OCI-LY1 (cell line): ENCODE data around the gene DDR1.

Experiments
- H2AFZ ChIP-seq: fragments of 200-600 bp; sonication (generic), shearing (Covaris generic); 2 replicates; pipeline ENCODE4 v1.6.0; 2014; ENCODE audit warnings: antibody characterized with exemption, mild to moderate bottlenecking, low read length
- H3F3A ChIP-seq: fragments of 200-600 bp; sonication (generic), shearing (Covaris generic); 2 replicates; pipeline ENCODE4 v1.6.0; 2014; ENCODE audit warnings: mild to moderate bottlenecking, antibody characterized with exemption, low read length, moderate library complexity; ENCODE audit not compliant: insufficient read depth
- H3K27ac ChIP-seq: fragments of 200-600 bp; sonication (generic); 2 replicates; pipeline ENCODE4 v1.5.1; 2014; ENCODE audit warnings: low read length, mixed run types, mild to moderate bottlenecking, low read depth; ENCODE audit not compliant: poor library complexity, severe bottlenecking
- H3K27me3 ChIP-seq: fragments of 200-600 bp; sonication (generic); 2 replicates; pipeline ENCODE4 v1.6.0; 2014; ENCODE audit warnings: antibody characterized with exemption, mild to moderate bottlenecking, low read length, moderate library complexity; ENCODE audit not compliant: insufficient read depth
- H3K36me3 ChIP-seq: fragments of 200-600 bp; sonication (generic); 2 replicates; pipeline ENCODE4 v1.6.1; 2014; ENCODE audit warnings: mild to moderate bottlenecking, antibody characterized with exemption, low read length, moderate library complexity, mixed read lengths; ENCODE audit not compliant: insufficient read depth
- H3K4me1 ChIP-seq: fragments of 200-600 bp; sonication (generic); 2 replicates; pipeline ENCODE4 v1.5.1; 2014; ENCODE audit warnings: mild to moderate bottlenecking, low read length, moderate library complexity; ENCODE audit not compliant: insufficient read depth, severe bottlenecking
- H3K4me2 ChIP-seq: fragments of 200-600 bp; sonication (generic), shearing (Covaris generic); 2 replicates; pipeline ENCODE4 v1.6.1; 2014; ENCODE audit warnings: low read length
- H3K4me3 ChIP-seq: fragments of 200-600 bp; sonication (generic); 2 replicates; pipeline ENCODE4 v1.5.1; 2014; ENCODE audit warnings: low read length, low read depth, mild to moderate bottlenecking, mixed read lengths; ENCODE audit not compliant: poor library complexity, severe bottlenecking
- H3K79me2 ChIP-seq: fragments of 200-600 bp; shearing (Covaris generic); 2 replicates; pipeline ENCODE4 v1.6.1; 2016; ENCODE audit warnings: mixed run types, low read length, mixed read lengths; ENCODE audit not compliant: insufficient read depth
- H3K9ac ChIP-seq: fragments of 200-600 bp; sonication (generic), shearing (Covaris generic); 2 replicates; pipeline ENCODE4 v1.6.1; 2014; ENCODE audit warnings: mild to moderate bottlenecking, low read length, mixed read lengths
- H3K9me2 ChIP-seq: fragments of 200-600 bp; sonication (generic), shearing (Covaris generic); 2 replicates; pipeline ENCODE4 v1.6.1; 2014; ENCODE audit warnings: low read depth, mild to moderate bottlenecking, low read length, mixed read lengths
- H3K9me3 ChIP-seq: fragments of 200-600 bp; shearing (Covaris generic); 2 replicates; pipeline ENCODE4 v1.6.1; 2014; ENCODE audit warnings: low read length, mixed read lengths
- H4K20me1 ChIP-seq: fragments of 200-600 bp; sonication (generic), shearing (Covaris generic); 2 replicates; pipeline ENCODE4 v1.6.0; 2016; ENCODE audit warnings: mild to moderate bottlenecking, low read length; ENCODE audit not compliant: insufficient read depth
- EZH2 ChIP-seq: fragments of 200-600 bp; sonication (generic), shearing (Covaris generic); IDR thresholded peaks from 2 replicates; pipeline ENCODE4 v1.8.0; 2017; ENCODE audit warnings: borderline replicate concordance, mixed run types, mild to moderate bottlenecking, antibody characterized with exemption, low read length, moderate library complexity, mixed read lengths
- TF ChIP-seq, protein P1 (sequence below): fragments of 200-600 bp; sonication (generic), shearing (Covaris generic); IDR thresholded peaks from 2 replicates; pipeline ENCODE4 v1.5.1; 2017; ENCODE audit warnings: mild to moderate bottlenecking, antibody characterized with exemption, low read length, moderate library complexity, mixed read lengths

The DDR1 gene

DNA sequence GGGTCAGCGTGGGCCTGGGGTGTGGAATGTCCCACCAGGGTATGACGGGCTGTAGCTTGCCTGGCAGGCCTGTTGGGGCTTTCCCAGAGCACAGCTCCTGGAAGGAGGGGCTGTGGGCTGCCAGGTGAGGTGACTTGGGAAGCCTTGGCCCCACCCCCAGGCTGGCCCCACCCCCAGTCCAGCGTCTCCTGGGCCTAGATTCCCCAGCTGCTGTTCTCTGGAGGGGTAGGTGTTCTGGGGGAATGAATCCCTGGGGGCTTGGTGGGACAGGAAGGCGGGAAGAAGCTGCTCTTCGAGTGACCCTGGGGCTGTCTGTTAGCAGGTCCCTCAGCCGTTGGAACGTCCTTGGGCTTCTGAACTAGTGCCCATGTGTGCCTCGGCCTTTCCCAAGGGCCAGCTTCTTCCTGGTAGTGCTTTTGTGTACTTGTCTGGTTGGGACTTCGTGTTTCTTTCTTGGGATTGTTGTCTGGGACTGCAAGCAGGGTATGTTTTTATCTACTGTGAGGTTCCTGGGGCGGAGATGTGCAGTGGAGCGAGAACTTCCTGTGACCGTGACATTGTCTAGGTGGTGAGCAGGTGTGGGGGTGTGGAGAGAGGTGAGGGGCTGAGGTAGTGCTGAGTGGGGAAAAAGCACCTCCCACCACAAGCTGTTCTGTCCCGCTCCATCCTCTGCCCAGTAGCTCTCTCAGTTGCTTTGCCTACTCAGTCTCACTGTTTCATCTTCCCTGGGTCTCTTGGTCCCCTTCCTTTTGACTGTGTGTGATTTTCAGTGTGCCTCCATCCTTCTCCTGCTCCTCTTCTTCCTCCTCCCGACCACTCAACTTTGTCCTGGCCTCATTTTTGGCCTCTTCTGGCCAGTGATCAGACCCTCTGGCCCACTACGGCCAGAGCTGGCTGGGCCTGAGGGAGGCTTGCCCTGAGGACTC is 1.3 kb upstream of the DDR1 start:
- Histone ChIP-seq H4K20me1 (no peaks in the 10 kb centered on the region), H3K36me3 (no peaks in the 10 kb centered on the region), H3F3A (no peaks in the 10 kb centered on the region), H3K9me2 (no peaks in the 10 kb centered on the region), H3K4me2 (peak overlapping the region; percentile 67), H3K4me3 (peak overlapping the region; percentile 63), H2AFZ (no peak overlapping the region), H3K27ac (peak overlapping the region; percentile 85), H3K9ac (peak overlapping the region; percentile 59; the same call in 1 of the 2 replicates), H3K79me2 (no peaks in the 10 kb centered on the region), H3K9me3 (no peaks in the 10 kb centered on the region), H3K27me3 (no peaks in the 10 kb centered on the region), H3K4me1 (peaks cover 42% of the 10 kb centered on the region)
- TF ChIP-seq, protein P1, sequence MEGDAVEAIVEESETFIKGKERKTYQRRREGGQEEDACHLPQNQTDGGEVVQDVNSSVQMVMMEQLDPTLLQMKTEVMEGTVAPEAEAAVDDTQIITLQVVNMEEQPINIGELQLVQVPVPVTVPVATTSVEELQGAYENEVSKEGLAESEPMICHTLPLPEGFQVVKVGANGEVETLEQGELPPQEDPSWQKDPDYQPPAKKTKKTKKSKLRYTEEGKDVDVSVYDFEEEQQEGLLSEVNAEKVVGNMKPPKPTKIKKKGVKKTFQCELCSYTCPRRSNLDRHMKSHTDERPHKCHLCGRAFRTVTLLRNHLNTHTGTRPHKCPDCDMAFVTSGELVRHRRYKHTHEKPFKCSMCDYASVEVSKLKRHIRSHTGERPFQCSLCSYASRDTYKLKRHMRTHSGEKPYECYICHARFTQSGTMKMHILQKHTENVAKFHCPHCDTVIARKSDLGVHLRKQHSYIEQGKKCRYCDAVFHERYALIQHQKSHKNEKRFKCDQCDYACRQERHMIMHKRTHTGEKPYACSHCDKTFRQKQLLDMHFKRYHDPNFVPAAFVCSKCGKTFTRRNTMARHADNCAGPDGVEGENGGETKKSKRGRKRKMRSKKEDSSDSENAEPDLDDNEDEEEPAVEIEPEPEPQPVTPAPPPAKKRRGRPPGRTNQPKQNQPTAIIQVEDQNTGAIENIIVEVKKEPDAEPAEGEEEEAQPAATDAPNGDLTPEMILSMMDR: no peak
- no peak for TF ChIP-seq EZH2

DNA sequence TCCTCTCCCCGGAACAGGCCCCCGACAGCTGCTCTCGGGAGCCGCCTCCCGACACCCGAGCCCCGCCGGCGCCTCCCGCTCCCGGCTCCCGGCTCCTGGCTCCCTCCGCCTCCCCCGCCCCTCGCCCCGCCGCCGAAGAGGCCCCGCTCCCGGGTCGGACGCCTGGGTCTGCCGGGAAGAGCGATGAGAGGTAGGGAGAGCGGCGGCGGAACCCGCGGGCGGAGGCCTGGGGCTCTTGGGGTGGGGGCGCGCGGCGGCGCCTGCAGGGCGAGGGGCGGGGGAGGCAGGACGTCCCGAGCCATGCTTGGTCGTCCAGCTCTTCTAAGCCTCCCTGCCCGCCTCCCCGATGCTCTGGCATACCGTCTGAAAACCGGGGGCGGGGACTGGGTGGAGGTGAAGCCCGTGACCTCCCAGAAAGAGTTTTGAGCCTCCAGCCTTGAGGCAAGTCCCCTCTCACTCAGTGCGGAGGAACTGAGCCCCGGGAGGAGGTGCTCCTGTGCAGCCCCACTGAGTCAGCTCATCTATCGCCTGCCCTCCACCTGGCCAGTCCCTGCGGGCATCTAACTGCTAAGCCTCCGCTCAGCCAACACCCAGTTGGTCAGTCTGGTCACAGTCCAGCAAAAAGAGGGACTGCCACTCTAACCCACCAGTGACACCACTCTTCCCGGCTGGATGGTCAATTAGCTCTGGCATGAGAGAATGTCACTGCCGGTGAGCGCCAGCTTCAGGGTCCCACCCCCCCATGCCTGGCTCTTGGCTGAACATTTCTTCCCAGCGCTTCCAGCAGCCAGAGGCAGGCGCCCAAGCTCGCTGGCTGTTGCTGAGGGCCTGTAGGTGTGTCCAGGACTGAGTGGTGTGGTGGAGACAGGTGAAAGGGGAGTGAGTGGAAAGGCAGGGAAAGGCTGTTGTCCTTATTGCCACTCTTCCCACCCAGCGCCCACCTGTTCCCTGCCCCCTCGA is 482 bp downstream of the DDR1 start:
- no peaks in the 10 kb centered on the region for H3F3A ChIP-seq
- H3K27ac ChIP-seq: no peak overlapping the region
- no peak for TF ChIP-seq EZH2
- TF ChIP-seq, protein P1: no peak
- H3K4me1 ChIP-seq: peaks cover 42% of the 10 kb centered on the region
- no peaks in the 10 kb centered on the region for H3K79me2 ChIP-seq
- peak overlapping the region; percentile 59 for H3K9ac ChIP-seq
- no peak overlapping the region for H2AFZ ChIP-seq
- H3K36me3 ChIP-seq: no peaks in the 10 kb centered on the region
- H3K9me3 ChIP-seq: no peaks in the 10 kb centered on the region
- peak overlapping the region; percentile 63 for H3K4me3 ChIP-seq
- no peaks in the 10 kb centered on the region for H4K20me1 ChIP-seq
- H3K4me2 ChIP-seq: peak overlapping the region; percentile 67
- H3K27me3 ChIP-seq: no peaks in the 10 kb centered on the region
- H3K9me2 ChIP-seq: no peaks in the 10 kb centered on the region

DNA sequence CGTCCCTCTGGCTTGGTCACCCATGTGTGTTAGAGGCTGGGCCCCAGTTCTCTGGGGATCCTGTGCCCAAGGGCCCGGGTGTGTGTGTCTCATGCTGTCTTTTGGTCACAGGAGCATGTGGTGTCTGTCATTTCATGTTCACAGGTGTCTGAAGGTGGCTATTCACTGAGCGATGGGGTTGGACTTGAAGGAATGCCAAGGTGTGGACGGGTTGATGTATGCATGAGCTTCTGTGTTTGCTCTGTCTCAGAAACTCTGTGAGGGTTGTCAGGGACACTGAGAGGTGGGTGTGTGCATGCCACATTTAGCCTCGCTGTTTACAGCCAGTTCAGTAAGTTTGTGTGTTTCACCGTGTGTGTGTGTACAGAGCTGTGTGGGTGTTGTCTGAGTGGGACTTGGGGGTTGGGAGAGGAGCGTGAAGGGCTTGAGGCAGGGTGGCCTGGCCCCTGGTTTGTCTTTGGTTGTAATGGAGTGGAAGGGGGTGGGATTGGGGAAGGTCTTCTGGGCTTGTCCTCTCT is 1.2 kb downstream of the DDR1 start:
- H4K20me1 ChIP-seq: no peaks in the 10 kb centered on the region
- H3K27me3 ChIP-seq: 0 out of 2 replicates have a peak, but pooled peaks cover 7% of the 10 kb centered on the region
- H3K4me3 ChIP-seq: peak overlapping the region; percentile 63
- H3K27ac ChIP-seq: no peak overlapping the region
- H3K9ac ChIP-seq: peak overlapping the region; percentile 4; the same call in 1 of the 2 replicates
- no peak overlapping the region for H2AFZ ChIP-seq
- TF ChIP-seq, protein P1: no peak
- no peak for TF ChIP-seq EZH2
- no peaks in the 10 kb centered on the region for H3F3A ChIP-seq
- peaks cover 42% of the 10 kb centered on the region for H3K4me1 ChIP-seq
- no peaks in the 10 kb centered on the region for H3K9me3 ChIP-seq
- peak overlapping the region; percentile 67 for H3K4me2 ChIP-seq
- H3K79me2 ChIP-seq: no peaks in the 10 kb centered on the region
- H3K9me2 ChIP-seq: no peaks in the 10 kb centered on the region
- H3K36me3 ChIP-seq: no peaks in the 10 kb centered on the region
